GM12873 (cell line): ENCODE results near the gene CABP4.

Source experiments
- TF ChIP-seq, protein P1 (sequence below): IDR thresholded peaks from 2 replicates; pipeline ENCODE4 v1.5.1; 2012; ENCODE audit warnings: low read depth, mild to moderate bottlenecking, moderate library complexity, low read length, control low read depth; ENCODE audit not compliant: insufficient read depth; ENCODE audit errors: missing control alignments

The CABP4 gene

DNA sequence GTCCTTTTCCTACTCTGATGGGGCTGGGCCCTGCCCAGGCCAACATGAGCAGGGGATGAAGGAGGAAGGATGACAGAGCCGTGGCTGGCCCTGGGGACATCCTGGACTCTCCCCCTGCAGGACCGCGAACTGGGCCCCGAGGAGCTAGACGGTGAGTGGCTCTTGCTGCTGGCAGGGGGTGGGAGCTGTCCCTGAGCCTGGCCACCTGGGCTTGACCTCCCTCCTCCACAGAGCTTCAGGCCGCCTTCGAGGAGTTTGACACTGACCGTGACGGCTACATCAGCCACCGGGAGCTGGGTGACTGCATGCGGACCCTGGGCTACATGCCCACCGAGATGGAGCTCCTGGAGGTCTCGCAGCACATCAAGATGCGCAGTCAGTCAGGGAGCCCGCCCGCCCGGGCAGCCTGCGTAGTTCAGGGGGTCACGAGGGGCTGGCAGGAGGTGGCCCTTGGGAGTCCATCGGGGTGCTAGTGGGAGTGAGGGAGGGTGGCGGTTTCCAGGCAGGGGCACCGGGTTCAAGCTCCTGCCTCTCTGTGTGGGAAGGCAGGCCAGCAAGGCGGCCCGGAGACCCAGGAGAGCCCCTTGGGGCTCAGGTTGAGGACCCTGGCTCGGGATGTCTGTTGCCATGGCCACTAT, 1.0 kb downstream of the CABP4 start:
- TF ChIP-seq, protein P1, sequence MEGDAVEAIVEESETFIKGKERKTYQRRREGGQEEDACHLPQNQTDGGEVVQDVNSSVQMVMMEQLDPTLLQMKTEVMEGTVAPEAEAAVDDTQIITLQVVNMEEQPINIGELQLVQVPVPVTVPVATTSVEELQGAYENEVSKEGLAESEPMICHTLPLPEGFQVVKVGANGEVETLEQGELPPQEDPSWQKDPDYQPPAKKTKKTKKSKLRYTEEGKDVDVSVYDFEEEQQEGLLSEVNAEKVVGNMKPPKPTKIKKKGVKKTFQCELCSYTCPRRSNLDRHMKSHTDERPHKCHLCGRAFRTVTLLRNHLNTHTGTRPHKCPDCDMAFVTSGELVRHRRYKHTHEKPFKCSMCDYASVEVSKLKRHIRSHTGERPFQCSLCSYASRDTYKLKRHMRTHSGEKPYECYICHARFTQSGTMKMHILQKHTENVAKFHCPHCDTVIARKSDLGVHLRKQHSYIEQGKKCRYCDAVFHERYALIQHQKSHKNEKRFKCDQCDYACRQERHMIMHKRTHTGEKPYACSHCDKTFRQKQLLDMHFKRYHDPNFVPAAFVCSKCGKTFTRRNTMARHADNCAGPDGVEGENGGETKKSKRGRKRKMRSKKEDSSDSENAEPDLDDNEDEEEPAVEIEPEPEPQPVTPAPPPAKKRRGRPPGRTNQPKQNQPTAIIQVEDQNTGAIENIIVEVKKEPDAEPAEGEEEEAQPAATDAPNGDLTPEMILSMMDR: no peak

DNA sequence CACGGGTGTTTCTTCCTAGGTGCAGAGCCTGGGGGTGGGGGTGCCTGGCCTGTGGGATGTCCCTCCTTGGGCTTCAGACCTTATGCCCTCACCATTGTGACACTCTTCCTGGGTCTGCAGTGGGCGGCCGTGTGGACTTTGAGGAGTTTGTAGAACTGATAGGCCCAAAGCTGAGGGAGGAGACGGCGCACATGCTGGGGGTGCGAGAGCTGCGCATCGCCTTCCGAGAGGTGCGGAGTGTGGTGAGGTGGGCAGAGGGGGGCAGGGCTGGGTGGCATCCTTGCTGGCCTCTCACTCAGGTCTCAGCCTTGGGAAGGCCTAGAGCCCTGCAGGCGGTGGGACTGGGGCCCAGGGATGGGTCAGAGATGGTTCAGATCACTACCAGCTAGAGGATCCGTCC, 2.3 kb downstream of the CABP4 start:
- TF ChIP-seq, protein P1: no peak

DNA sequence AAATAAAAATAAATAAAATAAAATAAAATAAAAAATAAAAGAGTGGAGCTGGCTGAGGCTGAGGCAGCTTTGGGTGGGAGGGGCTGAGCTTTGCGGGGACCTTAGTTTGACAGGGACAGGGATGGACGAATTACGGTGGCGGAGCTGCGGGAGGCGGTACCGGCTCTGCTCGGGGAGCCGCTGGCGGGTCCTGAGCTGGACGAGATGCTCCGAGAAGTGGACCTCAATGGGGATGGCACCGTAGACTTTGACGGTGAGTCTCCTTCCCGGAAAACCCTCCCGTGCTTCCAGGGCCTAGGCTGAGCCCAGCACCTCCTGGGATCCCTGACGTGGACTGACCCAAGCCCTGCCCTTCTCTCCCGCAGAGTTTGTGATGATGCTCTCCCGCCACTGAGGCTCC, 3.1 kb downstream of the CABP4 start:
- TF ChIP-seq, protein P1: no peak

DNA sequence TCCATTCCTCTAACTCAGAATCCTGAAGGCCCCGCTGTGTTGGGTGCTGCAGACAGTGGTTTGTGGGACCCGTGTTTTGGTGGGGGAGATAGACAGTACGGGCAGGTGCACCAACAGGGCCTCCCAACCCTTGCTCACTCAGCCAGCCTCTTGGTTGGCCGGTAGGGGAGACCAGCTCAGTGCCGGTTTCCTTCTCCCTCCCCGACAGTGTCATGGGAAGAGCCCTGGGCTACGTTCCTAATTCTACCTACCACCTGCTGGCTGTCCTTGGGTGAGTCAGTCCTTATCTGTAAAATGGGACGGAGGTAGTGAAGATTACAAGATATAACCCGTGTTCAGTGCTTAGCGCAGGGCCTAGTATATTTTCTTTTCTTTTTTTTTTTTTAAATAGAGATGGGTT, 8.0 kb downstream of the CABP4 start:
- TF ChIP-seq, protein P1: no peak

DNA sequence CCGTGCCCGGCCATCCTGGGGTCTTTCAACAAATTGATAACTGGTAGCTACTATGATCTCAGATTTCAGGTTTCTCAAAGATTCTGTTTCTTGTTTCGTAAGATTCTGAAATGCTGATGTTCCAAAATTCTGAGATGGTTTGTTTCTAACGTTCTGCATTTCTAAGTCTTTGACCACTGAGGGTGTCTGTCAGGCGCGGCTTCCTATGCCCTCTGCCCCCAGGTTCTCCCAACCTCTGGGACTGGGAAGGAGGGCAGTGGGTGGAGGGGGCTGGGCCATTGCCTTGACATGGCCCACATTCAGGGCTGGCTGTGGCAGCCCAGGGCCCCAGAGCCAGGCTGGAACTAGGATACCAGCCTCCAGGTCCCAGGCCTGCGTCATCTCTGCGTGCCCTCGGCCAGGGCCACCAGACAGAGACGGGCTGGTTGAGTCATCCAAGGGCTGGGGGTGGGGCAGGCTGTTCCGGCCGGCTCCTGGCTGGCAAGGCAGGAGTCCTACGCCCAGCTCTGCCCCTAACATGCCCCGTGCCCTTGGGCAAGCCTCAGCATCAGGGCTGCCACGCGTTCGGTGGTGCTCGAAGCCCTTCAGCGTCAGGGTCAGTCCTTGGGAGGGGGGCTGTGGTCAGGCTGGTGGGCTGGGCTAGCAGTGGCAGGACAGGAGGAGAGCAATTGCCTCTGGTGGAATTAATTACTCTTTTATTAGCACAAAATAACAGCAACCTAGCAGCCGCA, 8.7 kb downstream of the CABP4 start:
- TF ChIP-seq, protein P1: no peak

DNA sequence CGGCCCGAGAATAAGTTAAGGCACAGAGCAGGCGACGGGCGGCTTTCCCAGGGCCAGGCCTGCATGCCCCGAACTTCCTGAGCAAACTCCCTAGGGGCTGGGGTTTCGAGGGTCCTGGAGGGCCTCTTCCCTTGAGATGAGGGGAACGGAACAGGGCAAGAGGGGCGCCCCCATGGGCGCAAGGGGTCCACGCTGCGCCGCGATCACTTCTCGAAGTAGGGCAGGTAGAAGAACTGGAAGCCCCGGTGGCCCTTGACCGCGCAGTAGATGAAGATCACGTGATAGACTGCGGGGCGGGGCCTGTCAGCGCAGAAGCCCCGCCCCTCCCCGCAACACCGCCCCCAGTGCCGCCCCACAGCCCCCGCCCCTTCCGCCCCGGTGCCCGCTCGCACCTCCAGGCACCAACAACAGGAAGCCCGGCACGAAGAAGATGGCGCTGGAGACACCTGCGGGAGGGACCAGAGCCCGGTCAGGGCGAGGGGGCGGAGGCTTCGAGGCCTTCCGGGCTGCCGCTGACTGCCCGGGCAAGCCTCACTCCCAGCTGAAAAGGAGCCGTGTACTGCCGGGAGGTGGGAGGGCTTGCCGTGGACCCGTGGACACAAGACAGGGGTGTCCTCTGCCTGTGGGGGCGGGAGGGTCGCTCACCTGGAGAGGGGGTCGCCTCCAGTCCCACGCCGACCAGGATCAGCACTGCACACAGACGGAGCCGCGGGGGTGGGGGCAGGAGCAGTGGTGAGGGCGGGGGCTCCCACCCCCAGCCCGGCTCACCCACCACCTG, 9.4 kb downstream of the CABP4 start:
- TF ChIP-seq, protein P1: no peak

DNA sequence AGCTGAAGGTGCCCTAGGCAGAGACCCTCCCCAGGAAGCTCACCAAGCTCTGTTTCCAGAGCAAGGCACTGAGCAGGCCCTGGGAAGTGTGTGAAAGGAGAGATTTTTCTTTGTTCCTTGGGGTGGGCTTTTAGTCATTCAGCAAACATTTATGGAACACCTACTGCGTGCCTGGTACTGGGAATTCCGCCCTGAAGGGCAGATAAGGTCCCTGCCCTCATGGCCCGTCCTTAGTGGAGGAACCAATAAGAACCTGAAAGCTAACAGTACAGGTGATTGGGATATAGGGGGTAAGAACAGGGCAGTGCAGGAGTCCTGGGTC, 10.0 kb downstream of the CABP4 start:
- TF ChIP-seq, protein P1: no peak
